ENCODE measurements around the gene MCAM. TPM values are rescaled to one million over a fixed set of nuclear protein-coding genes. Genes with fewer than 3 reads are reported as not detected.

Gene MCAM
- total RNA-seq, 1 donor from 2014 or later, result 44.7 TPM

DNA sequence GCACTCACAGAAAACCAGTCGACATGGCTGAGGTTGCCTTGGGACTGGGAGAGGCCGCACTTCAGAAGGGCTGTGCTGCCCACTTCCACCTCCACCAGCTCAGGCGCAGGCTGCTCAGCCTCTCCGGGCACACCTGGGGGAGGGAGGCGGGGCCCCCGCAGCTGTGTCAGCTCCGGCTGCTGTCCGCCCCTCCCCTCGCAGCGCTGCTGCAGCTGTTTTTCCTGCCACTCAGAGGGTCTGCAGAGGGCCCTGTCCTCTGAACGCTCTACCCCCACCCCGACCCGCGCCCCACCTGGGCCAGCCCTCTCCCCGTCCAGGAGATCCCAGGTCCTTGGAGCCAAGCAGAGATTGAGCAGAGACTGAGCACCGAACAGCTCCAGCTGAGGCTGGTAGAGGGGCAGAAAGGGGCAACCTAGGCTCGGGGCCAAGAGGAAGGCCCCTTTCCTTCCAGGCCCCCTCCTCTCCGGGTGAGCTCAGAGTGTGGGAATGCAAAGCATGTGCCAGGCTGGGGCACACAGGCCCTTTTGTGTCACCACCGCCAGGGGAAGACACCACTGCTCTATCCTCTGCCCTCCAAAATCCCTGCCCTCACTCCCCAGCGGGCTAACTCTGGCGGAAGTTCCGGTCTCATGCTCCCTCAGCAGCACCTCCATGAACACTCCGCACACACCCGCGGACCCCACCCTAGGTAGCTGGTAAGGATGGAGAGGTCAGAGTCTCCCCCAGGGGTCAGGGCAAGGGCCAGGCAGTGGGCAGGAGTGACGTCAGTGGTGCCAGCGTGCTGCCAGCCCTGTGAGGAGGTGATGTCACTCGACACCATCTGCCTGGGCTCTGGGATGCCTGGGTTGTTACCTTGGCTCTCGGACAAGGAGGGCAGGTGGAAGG, 1.6 kb downstream of the MCAM start:
- intact Hi-C loops (cut with micrococcal nuclease), result no loop called here
- DNase-seq (peak; percentile 58), ATAC-seq (peak; percentile 60)

DNA sequence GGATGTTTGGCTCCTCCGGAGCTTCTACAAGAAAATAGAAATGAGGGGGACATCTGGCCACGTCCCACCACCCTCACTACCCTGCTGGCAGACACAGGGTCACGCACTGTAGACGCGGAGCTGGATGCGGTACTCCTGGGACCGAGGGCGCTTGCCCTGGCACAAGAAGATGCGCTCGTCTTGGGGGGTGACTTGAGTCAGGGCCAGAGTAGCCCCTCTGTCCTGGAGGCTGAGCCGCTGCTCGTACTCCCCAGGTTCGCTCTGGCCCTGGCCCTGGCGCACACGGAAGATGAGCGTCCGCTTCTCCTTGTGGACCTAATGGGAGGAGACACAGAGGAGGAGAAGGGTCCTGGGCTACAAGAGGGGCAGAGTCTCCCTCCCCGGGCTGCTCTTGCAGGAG, 2.2 kb downstream of the MCAM start:
- DNase-seq (no peak), ATAC-seq (no peak)

DNA sequence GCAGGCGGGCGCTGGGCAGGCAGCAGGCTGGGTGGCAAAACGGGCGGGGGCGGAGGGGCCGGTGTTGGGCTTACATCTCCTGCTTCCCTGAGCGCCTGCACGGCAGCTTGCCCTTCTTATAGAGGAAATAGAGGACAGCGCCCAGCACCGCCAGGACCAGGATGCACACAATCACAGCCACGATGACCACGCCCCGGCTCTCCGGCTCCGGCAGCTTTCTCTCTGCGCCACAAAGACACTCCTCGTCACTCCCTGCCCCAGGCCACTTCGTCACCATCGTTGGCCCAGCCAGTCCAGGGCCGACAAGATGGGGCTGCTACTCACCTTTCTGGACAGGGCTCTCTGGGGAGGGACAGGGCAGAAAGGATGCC, 6.3 kb downstream of the MCAM start:
- no peak for DNase-seq
- intact Hi-C loops (cut with micrococcal nuclease), result no loop called here

More for the DNA sequence above, 2.2 kb downstream of the MCAM start:
- intact Hi-C loops (cut with micrococcal nuclease), result no loop called here

DNA sequence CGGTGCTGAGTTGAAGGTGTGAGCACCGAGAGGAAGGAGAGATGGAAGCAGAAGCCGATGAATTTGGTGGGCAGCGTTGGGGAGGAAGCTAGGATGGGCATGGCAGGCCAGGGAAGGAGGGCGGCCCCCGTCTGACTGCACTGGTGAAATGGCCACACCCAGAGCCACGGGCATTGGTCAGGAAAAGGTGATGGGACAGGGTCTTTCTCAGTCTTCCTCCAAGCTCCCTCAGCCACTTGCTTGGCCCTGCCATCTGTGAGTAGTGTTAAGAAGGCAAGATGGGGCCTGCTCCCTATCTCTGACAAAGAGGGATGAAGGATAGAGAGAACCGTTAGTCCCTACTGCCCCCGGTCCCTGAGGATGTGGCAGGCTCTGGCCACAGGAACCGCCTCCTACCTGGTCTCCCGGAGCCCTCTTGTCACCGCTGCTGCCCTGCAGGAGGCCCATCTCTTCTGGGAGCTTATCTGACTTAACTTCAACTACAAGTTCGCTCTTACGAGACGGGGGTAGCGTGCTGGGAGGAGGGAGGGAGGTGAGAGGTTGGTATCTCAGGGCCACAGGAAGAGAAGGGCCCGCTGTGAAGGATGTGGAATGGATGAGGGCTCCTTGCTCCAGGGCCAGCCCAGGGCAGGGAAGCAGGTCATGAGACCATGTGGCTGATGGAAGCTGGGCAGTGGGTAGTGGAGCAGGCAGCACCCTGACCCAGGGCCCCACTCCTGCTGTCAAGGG, 6.8 kb downstream of the MCAM start:
- DNase-seq (no peak), ATAC-seq (no peak)
- intact Hi-C loops (cut with micrococcal nuclease), result no loop called here

More for the DNA sequence above, 6.3 kb downstream of the MCAM start:
- no peak for ATAC-seq

DNA sequence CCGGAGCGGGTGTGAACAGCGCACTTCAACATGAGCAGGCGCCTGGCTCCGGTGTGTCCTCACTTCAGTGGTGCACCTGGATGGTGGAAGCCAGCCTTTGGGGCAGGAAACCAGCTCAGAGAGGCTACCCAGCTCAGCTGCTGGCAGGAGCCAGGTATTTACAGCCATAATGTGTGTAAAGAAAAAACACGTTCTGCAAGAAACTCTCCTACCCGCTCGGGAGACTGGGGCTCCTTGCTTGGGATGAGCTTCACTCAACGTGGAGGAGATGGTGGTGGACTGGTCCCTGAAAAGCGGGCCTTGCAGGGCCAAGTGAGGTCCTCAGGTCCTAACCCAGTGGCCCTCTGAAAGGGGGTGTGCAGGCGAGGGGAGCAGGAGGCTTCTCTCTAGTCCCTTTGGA, 7.5 kb downstream of the MCAM start:
- ATAC-seq, result no peak
- intact Hi-C loops (cut with micrococcal nuclease), result no loop called here
- DNase-seq, result no peak

DNA sequence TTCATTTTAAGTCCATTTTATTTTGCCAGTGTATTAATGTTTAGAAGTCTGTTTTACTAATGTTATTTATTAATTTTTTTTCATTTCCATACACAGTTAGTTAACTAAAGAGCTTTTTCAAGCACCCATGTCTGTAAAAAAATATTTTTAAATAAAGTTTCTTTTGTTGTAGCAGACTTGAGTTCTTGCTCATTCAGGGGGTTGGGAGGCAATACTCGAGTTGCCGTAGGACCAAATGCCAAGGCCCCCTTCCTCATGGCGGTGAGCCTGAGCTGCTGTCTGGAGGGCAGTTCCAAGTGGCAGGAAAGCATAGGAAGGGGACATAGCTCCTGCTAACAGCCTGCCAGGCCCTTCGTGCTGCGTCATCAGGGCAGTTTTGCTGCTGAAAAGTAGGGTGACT, 9.0 kb downstream of the MCAM start:
- ATAC-seq (no peak), DNase-seq (no peak)
- intact Hi-C loops (cut with micrococcal nuclease), result no loop called here

DNA sequence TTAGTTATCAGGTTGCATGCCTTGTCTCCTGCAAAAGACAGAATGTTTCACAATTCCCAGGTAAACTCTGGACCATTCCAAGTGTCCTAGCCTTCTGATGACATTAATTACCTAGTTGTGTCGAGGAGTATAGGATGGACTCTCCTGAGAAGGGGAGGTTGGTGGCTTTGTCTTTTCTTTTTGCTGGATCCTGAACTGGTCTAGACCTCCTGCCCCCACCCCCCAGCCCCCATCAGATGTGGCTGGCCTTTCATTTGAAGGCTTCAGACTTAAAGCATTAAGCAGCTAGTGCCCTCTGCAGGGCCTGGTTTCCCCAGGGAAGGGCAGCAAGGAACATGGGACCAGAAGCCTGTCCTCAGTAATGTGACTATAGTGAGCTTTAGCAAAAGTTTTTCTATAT, 9.7 kb downstream of the MCAM start:
- ATAC-seq (peak; percentile 10), DNase-seq (no peak)
- intact Hi-C loops (cut with micrococcal nuclease), result no loop called here

DNA sequence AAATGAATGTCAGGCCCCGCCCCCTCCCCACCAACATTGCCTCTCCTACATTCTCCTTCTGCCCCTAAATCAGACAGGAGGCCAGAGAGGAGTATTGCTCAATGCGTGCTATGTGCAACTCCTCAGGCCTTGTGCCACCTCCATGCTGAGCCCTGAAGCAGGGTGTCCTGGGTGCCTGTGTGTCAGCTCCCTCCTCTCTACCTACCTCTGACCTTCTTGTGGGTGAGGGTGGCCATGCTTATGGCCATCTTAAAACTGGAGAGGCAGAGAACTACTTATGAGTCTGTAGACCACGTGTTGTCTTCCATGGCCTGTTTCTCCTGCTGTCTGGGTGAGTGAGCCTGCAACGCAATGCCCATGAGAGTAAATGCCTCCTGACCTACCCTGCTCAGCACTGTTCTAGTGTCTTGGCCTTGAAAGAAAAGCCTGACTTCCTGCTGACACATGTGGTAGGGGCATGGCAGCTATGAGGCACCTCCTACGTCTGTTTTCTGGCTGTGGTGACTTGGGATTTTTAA, 10.5 kb downstream of the MCAM start:
- DNase-seq, result no peak
- ATAC-seq, result peak; percentile 55
- intact Hi-C loops (cut with micrococcal nuclease), result no loop called here

DNA sequence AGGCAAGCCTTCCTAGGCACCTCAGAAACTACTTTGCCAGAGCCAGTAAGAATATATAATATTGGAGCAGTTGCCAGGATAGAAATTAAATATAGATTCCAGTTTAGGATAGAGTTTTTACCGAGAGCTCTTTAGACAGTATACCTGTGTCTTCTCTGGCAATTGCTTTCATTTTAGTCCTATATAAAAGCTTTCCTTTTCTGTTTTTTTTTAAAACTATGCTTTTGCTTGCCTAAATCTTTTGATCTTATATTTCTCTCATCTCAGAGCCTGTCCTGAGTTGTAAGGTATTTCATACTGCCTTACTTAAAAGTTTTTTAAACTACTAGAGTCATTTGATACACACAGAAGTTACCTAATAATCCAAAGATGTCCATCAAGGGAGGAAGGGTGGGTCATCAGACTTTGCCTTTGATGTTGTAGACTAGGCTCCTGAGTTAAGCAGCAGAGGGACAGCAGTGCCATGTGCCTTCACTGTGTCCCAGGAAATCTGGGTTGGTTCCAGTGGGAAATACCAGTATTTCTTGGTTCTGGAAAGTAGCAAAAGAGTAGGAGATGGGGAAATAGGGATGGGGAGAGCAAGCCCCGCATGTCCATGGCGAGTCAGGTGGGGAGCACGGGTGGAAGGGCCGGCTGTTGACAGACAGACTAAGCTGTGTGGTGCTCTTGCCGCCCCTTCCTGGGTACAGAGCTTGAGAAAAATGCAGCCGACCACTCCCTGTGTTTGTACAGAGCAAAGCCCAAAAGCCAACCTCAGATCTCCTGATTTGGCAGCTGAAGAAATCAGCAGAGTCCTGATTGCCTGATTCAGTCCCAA, 11.2 kb downstream of the MCAM start:
- no peak for ATAC-seq
- intact Hi-C loops (cut with micrococcal nuclease), result no loop called here
- DNase-seq, result no peak

DNA sequence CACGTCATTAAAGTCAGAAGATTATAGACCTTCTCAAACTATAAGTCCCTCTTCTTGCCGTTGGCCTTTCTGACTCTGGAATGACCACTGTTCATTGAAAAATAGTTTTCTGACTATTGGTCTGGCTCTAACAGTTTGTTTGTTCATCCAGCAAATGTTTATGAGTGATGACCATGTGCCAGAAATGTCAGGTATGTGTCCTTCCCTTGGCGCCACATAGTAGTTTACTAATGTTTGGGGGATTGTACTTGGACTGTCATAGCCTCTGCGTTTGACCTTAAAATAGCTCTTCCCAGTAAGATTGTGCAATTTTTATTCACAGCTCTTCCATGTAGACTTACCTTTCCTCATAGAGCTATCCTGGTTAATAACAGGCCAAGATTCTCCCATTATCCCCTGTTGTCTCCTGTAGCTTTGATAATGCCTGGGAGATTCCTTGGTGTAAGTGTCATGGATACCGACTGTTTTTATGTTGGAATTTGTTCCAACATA, 13.7 kb downstream of the MCAM start:
- no peak for DNase-seq
- intact Hi-C loops (cut with micrococcal nuclease), result no loop called here
- no peak for ATAC-seq

DNA sequence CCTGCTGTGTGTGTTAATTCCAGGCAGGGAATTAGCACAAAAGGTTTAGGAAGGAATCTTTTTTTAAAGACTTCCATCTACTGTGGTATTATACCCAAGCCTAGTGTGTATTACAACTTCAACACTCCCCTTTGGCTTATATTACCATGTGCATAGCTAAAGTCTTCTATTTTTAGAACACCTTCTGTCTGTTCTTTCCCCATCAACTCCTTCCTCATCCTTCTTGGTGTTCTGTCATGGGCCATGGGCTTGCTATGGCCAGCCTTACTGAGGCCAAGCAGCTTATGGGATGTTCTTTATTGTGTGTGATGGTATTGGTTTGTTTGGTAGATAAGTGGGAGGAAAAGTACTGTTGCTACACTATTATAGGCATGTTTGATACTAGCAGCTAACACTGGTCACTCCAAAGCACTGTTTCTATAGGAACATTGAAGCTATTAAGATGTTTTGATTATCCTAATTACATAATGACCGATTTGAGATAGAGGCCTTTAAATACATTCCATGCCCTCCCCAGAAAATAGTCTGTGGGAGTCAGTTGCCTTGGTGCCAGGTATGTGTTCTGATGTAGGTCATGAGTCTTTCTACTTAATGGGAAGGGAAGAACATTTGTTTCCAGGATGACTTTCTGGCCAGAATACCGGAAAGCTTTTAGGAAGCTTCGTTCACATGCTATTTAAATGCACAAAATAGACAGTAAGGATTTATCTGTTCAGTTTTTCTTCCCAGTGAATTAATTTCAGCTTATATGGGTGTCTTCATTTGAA, 16.5 kb downstream of the MCAM start:
- no peak for DNase-seq
- ATAC-seq, result peak; percentile 51
- intact Hi-C loops (cut with micrococcal nuclease), result no loop called here

DNA sequence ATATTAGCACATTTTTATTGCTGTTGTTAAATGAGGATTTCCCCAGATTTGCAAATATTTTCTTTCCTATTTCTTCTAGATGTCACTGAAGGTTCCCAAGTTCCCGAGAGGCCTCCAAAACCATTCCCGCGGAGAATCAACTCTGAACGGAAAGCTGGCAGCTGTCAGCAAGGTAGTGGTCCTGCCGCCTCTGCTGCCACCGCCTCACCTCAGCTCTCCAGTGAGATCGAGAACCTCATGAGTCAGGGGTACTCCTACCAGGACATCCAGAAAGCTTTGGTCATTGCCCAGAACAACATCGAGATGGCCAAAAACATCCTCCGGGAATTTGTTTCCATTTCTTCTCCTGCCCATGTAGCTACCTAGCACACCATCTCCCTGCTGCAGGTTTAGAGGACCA, 17.5 kb downstream of the MCAM start:
- no peak for ATAC-seq
- no peak for DNase-seq
- intact Hi-C loops (cut with micrococcal nuclease), result no loop called here

DNA sequence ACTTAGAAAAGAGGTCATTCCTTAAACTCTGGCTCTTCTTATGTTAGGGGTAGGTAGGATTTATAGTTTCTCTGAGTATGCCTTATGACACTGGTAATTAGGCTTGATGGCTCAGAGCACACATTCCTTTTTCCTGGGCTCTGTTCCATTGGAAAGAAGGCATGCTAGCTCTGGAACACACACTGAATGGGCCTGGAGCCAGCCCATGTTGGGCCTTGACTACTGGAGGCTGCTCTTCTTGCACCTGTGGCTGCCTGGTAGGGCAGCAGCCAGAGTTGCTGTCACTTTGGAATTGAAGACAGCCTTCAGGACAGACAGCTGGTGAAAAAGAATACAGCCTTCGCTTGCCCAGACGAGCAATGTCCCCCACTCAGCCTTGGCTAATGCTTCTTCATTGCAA, 18.2 kb downstream of the MCAM start:
- intact Hi-C loops (cut with micrococcal nuclease), result no loop called here
- ATAC-seq (peak; percentile 95), DNase-seq (peak; percentile 85)

DNA sequence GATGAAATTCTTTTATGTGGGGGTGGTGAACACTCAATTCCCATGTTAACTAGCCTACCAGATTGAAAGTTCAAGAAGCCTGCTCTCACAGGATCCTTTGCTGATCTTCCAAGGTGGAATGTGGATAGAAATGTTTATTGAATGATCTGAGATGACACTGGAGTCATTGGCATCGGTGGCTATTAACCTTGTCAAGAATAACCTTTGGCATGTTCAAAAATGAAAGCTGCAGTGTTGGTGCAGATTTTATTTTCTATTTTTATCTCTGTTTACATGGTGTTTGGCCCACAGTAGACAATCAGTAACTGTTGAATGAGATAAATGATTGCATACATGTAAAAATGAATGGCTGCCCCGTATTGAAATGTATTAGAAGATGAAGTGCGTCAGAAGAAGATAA, 19.0 kb downstream of the MCAM start:
- ATAC-seq (no peak), DNase-seq (no peak)
- intact Hi-C loops (cut with micrococcal nuclease), result no loop called here

DNA sequence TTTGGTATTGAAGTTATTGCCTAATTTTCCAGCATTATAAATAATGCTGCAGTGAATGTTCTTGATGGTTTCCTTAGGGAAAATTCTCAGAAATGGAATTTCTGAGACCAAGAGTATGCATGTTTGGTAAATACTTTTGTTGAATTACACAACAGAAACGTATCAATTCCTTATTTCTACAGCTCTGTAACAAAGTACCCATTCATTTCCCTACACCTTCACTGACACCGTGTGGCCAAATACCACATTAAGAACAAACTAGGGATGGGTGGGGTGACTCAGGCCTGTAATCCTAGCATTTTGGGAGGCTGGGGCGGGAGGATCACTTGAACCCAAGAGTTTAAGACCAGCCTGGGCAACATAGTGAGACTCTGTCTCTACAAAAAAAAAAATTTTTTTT, 21.8 kb downstream of the MCAM start:
- DNase-seq (no peak), ATAC-seq (no peak)
- intact Hi-C loops (cut with micrococcal nuclease), result no loop called here

DNA sequence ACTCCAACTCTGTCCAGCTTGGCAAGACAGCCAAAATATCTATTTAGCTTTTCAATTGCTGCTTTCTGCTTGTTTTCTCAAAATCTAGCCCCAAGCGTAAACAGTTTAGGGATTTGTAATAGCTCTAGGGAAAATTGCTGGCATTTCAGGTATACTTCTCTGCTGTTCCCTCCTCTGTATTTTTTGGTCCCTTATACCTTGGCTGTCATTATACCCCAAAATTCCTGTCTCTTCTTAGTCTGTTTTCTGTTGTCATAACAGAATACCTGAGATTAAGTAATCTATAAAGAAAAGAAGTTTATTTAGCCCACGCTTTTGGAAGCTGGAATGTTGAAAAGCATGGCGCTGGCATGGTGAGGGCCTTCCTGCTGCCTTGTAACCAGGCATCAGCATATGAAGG, 23.5 kb downstream of the MCAM start:
- ATAC-seq (no peak), DNase-seq (no peak)
- intact Hi-C loops (cut with micrococcal nuclease), result no loop called here

DNA sequence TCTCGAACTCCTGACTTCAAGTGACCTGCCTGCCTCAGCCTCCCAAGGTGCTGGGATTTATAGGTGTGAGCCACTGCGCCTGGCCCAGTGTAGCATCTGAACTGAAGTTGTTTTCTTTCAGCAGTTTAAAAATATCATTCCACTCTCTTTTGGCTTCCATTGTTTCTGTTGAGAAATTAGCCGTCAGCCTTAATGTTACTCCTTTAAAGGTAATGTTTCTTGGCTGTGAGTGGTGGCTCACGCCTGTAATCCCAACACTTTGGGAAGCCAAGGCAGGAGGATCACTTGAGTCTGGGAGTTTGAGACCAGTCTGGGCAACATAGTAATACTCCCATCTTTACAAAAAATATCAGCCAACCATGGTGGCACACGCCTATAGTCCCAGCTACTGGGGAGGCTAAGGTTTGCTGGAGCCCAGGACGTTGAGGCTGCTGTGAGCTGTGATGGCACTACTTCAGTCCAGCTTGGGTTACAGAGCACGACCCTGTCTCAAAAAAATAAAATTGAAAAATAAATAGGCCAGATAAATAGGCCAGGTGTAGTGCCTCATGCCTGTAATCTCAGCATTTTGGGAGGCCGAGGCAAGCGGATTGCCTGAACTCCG, 25.9 kb downstream of the MCAM start:
- DNase-seq, result no peak
- intact Hi-C loops (cut with micrococcal nuclease), result no loop called here
- no peak for ATAC-seq

DNA sequence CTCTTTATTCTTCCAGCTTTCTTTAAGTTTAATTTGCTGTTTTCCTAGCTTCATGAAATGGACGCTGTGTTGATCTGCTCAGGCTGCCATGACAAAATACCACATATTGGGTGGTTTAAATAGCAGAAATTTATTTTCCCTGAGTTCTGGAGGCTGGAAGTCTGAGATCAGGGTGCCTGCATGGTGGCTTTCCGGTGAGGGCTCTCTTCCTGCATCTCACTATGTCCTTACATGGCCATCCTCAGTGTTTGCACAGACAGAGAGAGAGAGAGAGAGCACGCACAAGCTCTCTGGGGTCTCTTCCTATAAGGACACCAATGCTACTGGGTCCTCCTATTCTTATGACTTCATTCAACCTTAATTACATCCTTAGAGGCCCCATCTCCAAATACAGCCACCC, 28.7 kb downstream of the MCAM start:
- ATAC-seq (no peak), DNase-seq (no peak)
- intact Hi-C loops (cut with micrococcal nuclease), result no loop called here

All from left ventricle myocardium superior (tissue), 1 donor.